H1 (cell line): ENCODE data around the gene NFKBIZ. TPM values are rescaled to one million over a fixed set of nuclear protein-coding genes. Genes with fewer than 3 reads are reported as not detected.

Experiments used
- CTCF ChIA-PET: fragments of 300-600 bp; sonication (Branson Sonifier 250); formaldehyde crosslinking; loops from one replicate; lab custom pipeline; 2021; ENCODE audit not compliant: partially characterized antibody; lab: Charles Lee
- POLR2A ChIA-PET: fragments of 300-600 bp; sonication (Branson Sonifier 250); formaldehyde crosslinking; loops from one replicate; lab custom pipeline; 2021; ENCODE audit warnings: inconsistent platforms; ENCODE audit not compliant: partially characterized antibody; lab: Charles Lee
- DNase-seq, 2 experiments: peaks; one replicate each; pipeline versions ENCODE4 v3.0.0 to v3.0.0-alpha.2; 2010 to 2022; ENCODE audit warnings: low spot score in 2 of 2, low read depth in 1 of 2, mixed read lengths in 1 of 2
- FAIRE-seq: peaks from 2 replicates; lab custom pipeline; 2011; peaks lifted over from hg19 to GRCh38; lab: Jason Lieb, UNC
- H2AFZ ChIP-seq: 2 replicates; pipeline ENCODE4 v1.8.1; 2012; ENCODE audit warnings: low read length, inconsistent platforms
- H2AK5ac ChIP-seq: 2 replicates; pipeline ENCODE4 v1.6.1; 2013; ENCODE audit warnings: low read depth, low read length
- H2BK120ac ChIP-seq: replicated peaks from 2 replicates; pipeline ENCODE3; 2013; ENCODE audit warnings: low read depth, low read length, inconsistent platforms
- H2BK12ac ChIP-seq: 2 replicates; pipeline ENCODE4 v1.6.1; 2013; ENCODE audit warnings: low read depth, low read length
- H2BK15ac ChIP-seq: 2 replicates; pipeline ENCODE4 v1.6.1; 2013; ENCODE audit warnings: low read length
- H2BK20ac ChIP-seq: 2 replicates; pipeline ENCODE4 v1.6.1; 2013; ENCODE audit warnings: low read length
- H2BK5ac ChIP-seq: 2 replicates; pipeline ENCODE4 v1.6.1; 2013; ENCODE audit warnings: low read depth, low read length
- H3K14ac ChIP-seq: 2 replicates; pipeline ENCODE4 v1.6.1; 2013; ENCODE audit warnings: inconsistent platforms; ENCODE audit not compliant: insufficient read length
- H3K18ac ChIP-seq: 2 replicates; pipeline ENCODE4 v1.6.1; 2013; ENCODE audit warnings: low read length; ENCODE audit errors: extremely low read depth
- H3K23ac ChIP-seq: 2 replicates; pipeline ENCODE4 v1.6.1; 2013; ENCODE audit warnings: inconsistent platforms; ENCODE audit not compliant: insufficient read length
- H3K23me2 ChIP-seq: 2 replicates; pipeline ENCODE4 v1.6.1; 2013; ENCODE audit warnings: low read depth, low read length
- H3K27ac ChIP-seq: 2 replicates; pipeline ENCODE4 v1.6.1; 2011; ENCODE audit warnings: low read depth, low read length, inconsistent platforms
- H3K27me3 ChIP-seq, 4 experiments: replicated peaks in 1 of 4; 1 replicate in 1 of 4; 2 replicates in 3 of 4; pipeline versions ENCODE4 v1.6.1 to v1.8.1; 2011 to 2013; ENCODE audit warnings: low read length in 3 of 4, mild to moderate bottlenecking in 3 of 4, inconsistent platforms in 2 of 4, mixed read lengths in 2 of 4, moderate library complexity in 1 of 4; ENCODE audit not compliant: control insufficient read depth in 3 of 4, insufficient read depth in 3 of 4; ENCODE audit errors: extremely low read depth in 1 of 4
- H3K36me3 ChIP-seq, 4 experiments: 2 replicates each; pipeline versions ENCODE4 v1.6.1 to v1.8.1; 2011 to 2013; ENCODE audit warnings: mild to moderate bottlenecking in 4 of 4, low read length in 3 of 4, moderate library complexity in 2 of 4, control low read depth in 1 of 4, inconsistent platforms in 1 of 4; ENCODE audit not compliant: insufficient read depth in 4 of 4, control insufficient read depth in 2 of 4
- H3K4ac ChIP-seq: replicated peaks from 2 replicates; pipeline ENCODE3; 2013; ENCODE audit warnings: low read length, low read depth, mixed read lengths, inconsistent platforms; ENCODE audit not compliant: insufficient read length
- H3K4me1 ChIP-seq, 4 experiments: replicated peaks in 1 of 4; 1 replicate in 1 of 4; 2 replicates in 3 of 4; pipeline versions ENCODE4 v1.6.1 to v1.8.1; 2011 to 2013; ENCODE audit warnings: low read length in 3 of 4, inconsistent platforms in 2 of 4, mixed read lengths in 1 of 4; ENCODE audit not compliant: insufficient read depth in 4 of 4, control insufficient read depth in 3 of 4
- H3K4me2 ChIP-seq, 2 experiments: 2 replicates each; pipeline versions ENCODE4 v1.6.1 to v1.8.1; 2011 to 2013; ENCODE audit warnings: low read depth in 2 of 2, low read length in 2 of 2, control low read depth in 1 of 2, inconsistent platforms in 1 of 2, mild to moderate bottlenecking in 1 of 2; ENCODE audit not compliant: insufficient read depth in 1 of 2
- H3K4me3 ChIP-seq, 4 experiments: fragments of 200-600, 300-600 bp in 1 of 4; sonication (generic), shearing (Covaris generic), sonication (Bioruptor Twin) in 1 of 4; 2 replicates each; pipeline versions ENCODE4 v1.5.1 to v1.8.1; 2011 to 2016; ENCODE audit warnings: low read length in 4 of 4, low read depth in 3 of 4, control low read depth in 2 of 4, inconsistent platforms in 2 of 4, mild to moderate bottlenecking in 2 of 4, mixed read lengths in 1 of 4, moderate library complexity in 1 of 4; ENCODE audit not compliant: insufficient read depth in 2 of 4; ENCODE audit errors: extremely low read depth in 1 of 4
- H3K56ac ChIP-seq: replicated peaks from 2 replicates; pipeline ENCODE3; 2013; ENCODE audit warnings: low read depth, mild to moderate bottlenecking, mixed read lengths, low read length, inconsistent platforms; ENCODE audit not compliant: insufficient read length
- H3K79me1 ChIP-seq: 2 replicates; pipeline ENCODE4 v1.6.1; 2013; ENCODE audit warnings: low read depth, low read length, control low read depth
- H3K79me2 ChIP-seq, 2 experiments: 2 replicates each; pipeline versions ENCODE4 v1.6.1 to v1.8.1; 2012 to 2013; ENCODE audit warnings: low read length in 2 of 2, mild to moderate bottlenecking in 2 of 2, inconsistent platforms in 1 of 2; ENCODE audit not compliant: insufficient read depth in 2 of 2, control insufficient read depth in 1 of 2
- H3K9ac ChIP-seq, 4 experiments: replicated peaks in 1 of 4; 1 replicate in 1 of 4; 2 replicates in 3 of 4; pipeline versions ENCODE4 v1.6.1 to v1.8.1; 2011 to 2013; ENCODE audit warnings: low read depth in 3 of 4, low read length in 3 of 4, control low read depth in 2 of 4, mild to moderate bottlenecking in 2 of 4, moderate library complexity in 2 of 4, inconsistent platforms in 1 of 4; ENCODE audit errors: extremely low read depth in 1 of 4
- H3K9me3 ChIP-seq, 2 experiments: 2 replicates each; pipeline versions ENCODE4 v1.6.1 to v1.8.1; 2012 to 2013; ENCODE audit warnings: mild to moderate bottlenecking in 2 of 2, moderate library complexity in 2 of 2, control low read depth in 1 of 2, inconsistent platforms in 1 of 2, low read depth in 1 of 2, low read length in 1 of 2, mixed read lengths in 1 of 2; ENCODE audit not compliant: insufficient read depth in 2 of 2
- H4K20me1 ChIP-seq, 2 experiments: replicated peaks in 1 of 2; 2 replicates each; pipeline versions ENCODE3 to v1.8.1; 2011 to 2013; ENCODE audit warnings: inconsistent platforms in 2 of 2, low read length in 2 of 2, mild to moderate bottlenecking in 1 of 2; ENCODE audit not compliant: insufficient read depth in 2 of 2, control insufficient read depth in 1 of 2
- H4K5ac ChIP-seq: 2 replicates; pipeline ENCODE4 v1.6.1; 2013; ENCODE audit warnings: low read length, low read depth, mixed read lengths, inconsistent platforms; ENCODE audit not compliant: insufficient read length
- H4K8ac ChIP-seq: 2 replicates; pipeline ENCODE4 v1.8.0; 2013; ENCODE audit warnings: mild to moderate bottlenecking, moderate library complexity, low read length, inconsistent platforms; ENCODE audit not compliant: insufficient read depth; ENCODE audit errors: extremely low read depth
- H4K91ac ChIP-seq: replicated peaks from 2 replicates; pipeline ENCODE3; 2013; ENCODE audit warnings: low read length, mixed read lengths, inconsistent platforms; ENCODE audit not compliant: insufficient read length
- ATF2 ChIP-seq: IDR thresholded peaks from 2 replicates; pipeline ENCODE4 v1.6.1; 2012; ENCODE audit warnings: low read length, inconsistent platforms
- HDAC2 ChIP-seq, 2 experiments: fragments of 300-600 bp in 1 of 2; sonication (generic) in 1 of 2; IDR thresholded peaks; 2 replicates each; pipeline ENCODE4 v1.6.1; 2011 to 2012; ENCODE audit warnings: low read depth in 2 of 2, low read length in 2 of 2, mild to moderate bottlenecking in 2 of 2, moderate library complexity in 2 of 2, borderline replicate concordance in 1 of 2, inconsistent platforms in 1 of 2
- NANOG ChIP-seq: IDR thresholded peaks from 2 replicates; pipeline ENCODE4 v1.6.1; 2011; ENCODE audit warnings: low read length, low read depth, mild to moderate bottlenecking, inconsistent platforms; ENCODE audit not compliant: insufficient read depth, poor library complexity, severe bottlenecking
- POLR2AphosphoS5 ChIP-seq: IDR thresholded peaks from 2 replicates; pipeline ENCODE4 v1.6.1; 2011; ENCODE audit warnings: low read depth, low read length
- SP1 ChIP-seq: IDR thresholded peaks from 2 replicates; pipeline ENCODE4 v1.6.1; 2011; ENCODE audit warnings: low read depth, low read length
- SP4 ChIP-seq: IDR thresholded peaks from 2 replicates; pipeline ENCODE4 v1.6.1; 2012; ENCODE audit warnings: low read length, inconsistent platforms
- WGBS, 2 experiments: shearing (Covaris generic) in 1 of 2; methylation state at CpG; one replicate each; pipeline versions ENCODE4 v1.1.6 to v1.1.7; 2013 to 2015; ENCODE audit warnings: low lambda C conversion rate in 2 of 2, mixed read lengths in 2 of 2, inconsistent platforms in 1 of 2, low coverage in 1 of 2, missing lambda C conversion rate in 1 of 2; ENCODE audit not compliant: insufficient replicate concordance in 2 of 2, insufficient coverage in 1 of 2, insufficient read length in 1 of 2; ENCODE audit errors: extremely low coverage in 1 of 2, missing lambda C conversion rate in 1 of 2; 5-methylcytosine and 5-hydroxymethylcytosine counted together
- polyA plus RNA-seq, 7 experiments: library from polyadenylated mRNA; depleted of rRNA in 3 of 7; stranded (reverse) in 5 of 7; unstranded in 2 of 7; fragments of >200 nt in 5 of 7; fragments of 200-250 nt in 2 of 7; gene quantifications; 1 replicate in 5 of 7; 2 replicates in 1 of 7; 4 replicates in 1 of 7; pipeline versions ENCODE4 v1.2.1 to v1.2.3, GENCODE V29; 2011 to 2013; ENCODE audit warnings: missing spikeins in 2 of 7, mixed read lengths in 2 of 7
- total RNA-seq: library from RNA; stranded (reverse); fragmentation: NEBNext Ultra II Directional; extraction: Animal tissue kit (Norgen Biotek cat#: 25700); gene quantifications from 2 replicates; pipeline ENCODE4 v1.2.1, GENCODE V29; 2021

The NFKBIZ gene
- total and polyA plus RNA-seq, 2 of the 8 experiments (the other 6 are each of a cell fraction or from before 2014, with no cell fraction given), result 7.2 to 24.5 TPM

GRCh38 chr3:101879102-101879501 lies 29.8 kb downstream of the NFKBIZ start:
- no peak overlapping the region for H2BK120ac ChIP-seq
- no peak overlapping the region for H3K4me3 ChIP-seq
- no peaks in the 10 kb centered on the region for H3K9me3 ChIP-seq
- no peak overlapping the region for H3K14ac ChIP-seq
- no peak overlapping the region for H2AFZ ChIP-seq
- H2BK5ac ChIP-seq, result no peak overlapping the region
- POLR2A ChIA-PET, result no interaction called here
- H3K18ac ChIP-seq, result no peak overlapping the region
- no peaks in the 10 kb centered on the region for H3K79me1 ChIP-seq
- no peak overlapping the region for H2BK15ac ChIP-seq
- WGBS, 2 experiments, result 100% methylated on average over 2 of the region's 2 CpGs; no CpG with 5 or more reads in 1 of the 2 experiments
- no peak overlapping the region for H3K4me2 ChIP-seq
- H3K9ac ChIP-seq, result no peak overlapping the region
- FAIRE-seq (no peak), DNase-seq (no peak)
- no peaks in the 10 kb centered on the region for H3K36me3 ChIP-seq
- H3K27me3 ChIP-seq, result no peaks in the 10 kb centered on the region
- no peak overlapping the region for H3K23ac ChIP-seq
- H2AK5ac ChIP-seq, result no peak overlapping the region
- no peak overlapping the region for H3K4ac ChIP-seq
- no peak overlapping the region for H3K56ac ChIP-seq
- H2BK20ac ChIP-seq, result no peak overlapping the region
- no peak overlapping the region for H3K27ac ChIP-seq
- no peak overlapping the region for H4K5ac ChIP-seq
- CTCF ChIA-PET, result no interaction called here
- H3K23me2 ChIP-seq, result no peaks in the 10 kb centered on the region
- no peaks in the 10 kb centered on the region for H3K4me1 ChIP-seq
- H4K8ac ChIP-seq, result no peak overlapping the region
- no peak overlapping the region for H4K91ac ChIP-seq
- H2BK12ac ChIP-seq, result no peak overlapping the region
- no peaks in the 10 kb centered on the region for H3K79me2 ChIP-seq
- no peaks in the 10 kb centered on the region for H4K20me1 ChIP-seq
- TF ChIP-seq POLR2AphosphoS5 (no peak), SP4 (no peak), HDAC2 (IDR thresholded peaks at IDR 0.05; ENCODE audit: borderline replicate concordance in 1 of 2, low read depth in 2 of 2, low read length in 2 of 2) (no peak), NANOG (no peak), SP1 (no peak), ATF2 (no peak)
